Erythroblast (primary cell): Measurements from ENCODE around the gene CFAP20DC.

Source experiments
- GATA1 ChIP-seq: IDR thresholded peaks from 2 replicates; pipeline ENCODE4 v1.6.1; 2011; ENCODE audit warnings: low read depth, mild to moderate bottlenecking, control low read depth, low read length, moderate library complexity
- POLR2A ChIP-seq: IDR thresholded peaks from 2 replicates; pipeline ENCODE4 v1.6.1; 2011; ENCODE audit warnings: mild to moderate bottlenecking, low read length

DNA sequence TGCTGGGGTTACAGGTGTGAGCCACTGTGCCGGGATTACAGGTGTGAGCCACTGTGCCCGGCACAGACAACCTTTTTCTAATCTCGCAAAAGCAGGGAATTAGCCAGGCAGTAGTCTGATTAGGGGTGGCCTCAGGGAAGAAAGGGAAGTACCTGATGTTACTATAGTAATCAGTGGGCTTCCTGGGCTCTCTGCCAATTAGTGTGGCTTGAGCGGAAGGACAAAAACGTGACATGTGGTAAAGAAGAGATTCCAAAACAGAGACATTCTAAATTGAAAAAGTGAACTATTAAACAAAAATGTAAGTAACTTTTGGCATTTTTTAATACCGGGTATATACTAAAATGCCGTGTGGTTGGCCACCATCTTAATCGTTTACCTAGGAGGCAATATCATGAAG lies 48.1 kb downstream of the CFAP20DC start:
- no peak for TF ChIP-seq POLR2A
- TF ChIP-seq GATA1: no peak
